ENCODE measurements around the gene SPZ1. TPM values are rescaled to one million over a fixed set of nuclear protein-coding genes. Genes with fewer than 3 reads are reported as not detected.

SPZ1 gene
- total RNA-seq, 1 donor from 2014 or later: not detected

DNA sequence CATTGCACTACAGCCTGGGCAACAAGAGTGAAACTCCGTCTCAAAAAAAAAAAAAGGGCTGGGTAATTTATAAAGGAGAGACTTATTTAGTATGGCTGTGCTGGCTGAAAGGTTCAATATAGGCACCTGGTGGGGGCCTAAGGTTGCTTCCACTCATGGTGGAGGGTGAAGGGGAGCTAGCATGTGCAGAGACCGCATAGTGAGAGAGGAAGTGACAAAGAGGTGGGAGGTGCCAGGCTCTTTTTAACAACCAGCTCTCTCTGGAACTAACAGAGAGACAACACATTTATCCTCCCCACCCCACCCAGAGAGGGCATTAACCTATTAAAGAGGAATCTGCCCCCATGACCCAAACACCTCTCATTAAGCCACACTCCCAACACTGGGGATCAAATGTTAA is 35.1 kb upstream of the SPZ1 start:
- H3K36me3 Mint-ChIP-seq: no peaks in the 10 kb centered on the region
- DNase-seq (ENCODE audit: low spot score): no peak
- peaks cover 4% of the 10 kb centered on the region for H3K4me1 Mint-ChIP-seq
- no peak overlapping the region for H3K9ac ChIP-seq
- H3F3A ChIP-seq (ENCODE audit: low read depth): no peaks in the 10 kb centered on the region
- peaks cover 7% of the 10 kb centered on the region for H3K4me1 ChIP-seq
- no peaks in the 10 kb centered on the region for H3K79me2 ChIP-seq (ENCODE audit: low read depth)
- TF ChIP-seq, protein P1, sequence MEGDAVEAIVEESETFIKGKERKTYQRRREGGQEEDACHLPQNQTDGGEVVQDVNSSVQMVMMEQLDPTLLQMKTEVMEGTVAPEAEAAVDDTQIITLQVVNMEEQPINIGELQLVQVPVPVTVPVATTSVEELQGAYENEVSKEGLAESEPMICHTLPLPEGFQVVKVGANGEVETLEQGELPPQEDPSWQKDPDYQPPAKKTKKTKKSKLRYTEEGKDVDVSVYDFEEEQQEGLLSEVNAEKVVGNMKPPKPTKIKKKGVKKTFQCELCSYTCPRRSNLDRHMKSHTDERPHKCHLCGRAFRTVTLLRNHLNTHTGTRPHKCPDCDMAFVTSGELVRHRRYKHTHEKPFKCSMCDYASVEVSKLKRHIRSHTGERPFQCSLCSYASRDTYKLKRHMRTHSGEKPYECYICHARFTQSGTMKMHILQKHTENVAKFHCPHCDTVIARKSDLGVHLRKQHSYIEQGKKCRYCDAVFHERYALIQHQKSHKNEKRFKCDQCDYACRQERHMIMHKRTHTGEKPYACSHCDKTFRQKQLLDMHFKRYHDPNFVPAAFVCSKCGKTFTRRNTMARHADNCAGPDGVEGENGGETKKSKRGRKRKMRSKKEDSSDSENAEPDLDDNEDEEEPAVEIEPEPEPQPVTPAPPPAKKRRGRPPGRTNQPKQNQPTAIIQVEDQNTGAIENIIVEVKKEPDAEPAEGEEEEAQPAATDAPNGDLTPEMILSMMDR (IDR thresholded peaks at IDR 0.05): no peak
- TF ChIP-seq EZH2phosphoT487 (IDR thresholded peaks at IDR 0.05): no peak
- TF ChIP-seq EZH2 (IDR thresholded peaks at IDR 0.05): no peak
- H3K27me3 Mint-ChIP-seq (ENCODE audit: insufficient read depth, low read depth): peaks cover 7% of the 10 kb centered on the region
- no peaks in the 10 kb centered on the region for H3K9me3 ChIP-seq (ENCODE audit: low read depth)
- H3K27ac Mint-ChIP-seq: no peak overlapping the region
- no peaks in the 10 kb centered on the region for H4K20me1 ChIP-seq (ENCODE audit: low read depth)
- peak overlapping the region; percentile 96 for H2AFZ ChIP-seq (replicated peaks)
- no peak overlapping the region for H3K27ac ChIP-seq
- peak overlapping the region; percentile 39 for H3K4me2 ChIP-seq
- H3K9me3 Mint-ChIP-seq: no peaks in the 10 kb centered on the region
- no peaks in the 10 kb centered on the region for H3K27me3 ChIP-seq
- H3K4me3 ChIP-seq: no peak overlapping the region
- no peaks in the 10 kb centered on the region for H3K36me3 ChIP-seq
- no peak overlapping the region for H3K4me3 Mint-ChIP-seq

DNA sequence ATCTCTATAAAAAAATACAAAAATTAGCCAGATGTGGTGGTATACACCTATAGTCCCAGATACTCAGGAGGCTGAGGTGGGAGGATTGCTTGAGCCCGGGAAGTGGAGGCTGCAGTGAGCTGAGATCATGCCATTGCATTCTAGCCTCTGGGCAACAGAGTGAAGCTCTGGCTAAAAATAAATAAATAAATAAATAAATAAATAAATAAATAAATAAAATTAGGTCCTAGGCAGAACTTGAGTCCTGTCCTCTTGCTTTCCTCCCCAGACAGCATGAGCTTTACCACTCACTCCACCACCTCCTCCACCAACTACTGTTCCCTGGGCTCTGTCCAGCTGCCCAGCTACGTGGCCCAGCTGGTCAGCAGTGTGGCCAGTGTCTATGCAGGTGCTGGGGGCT is 31.6 kb upstream of the SPZ1 start:
- Histone ChIP-seq H3K9ac (no peak overlapping the region), H3K36me3 (no peaks in the 10 kb centered on the region), H3K79me2 (ENCODE audit: low read depth) (no peaks in the 10 kb centered on the region), H3K4me3 (no peak overlapping the region), H3K9me3 (ENCODE audit: low read depth) (no peaks in the 10 kb centered on the region), H3K27ac (no peak overlapping the region), H3K4me1 (peaks cover 7% of the 10 kb centered on the region), H2AFZ (replicated peaks) (no peak overlapping the region), H3F3A (ENCODE audit: low read depth) (no peaks in the 10 kb centered on the region), H4K20me1 (ENCODE audit: low read depth) (no peaks in the 10 kb centered on the region), H3K4me2 (no peak overlapping the region), H3K27me3 (no peaks in the 10 kb centered on the region)
- DNase-seq (ENCODE audit: low spot score): no peak
- Mint-ChIP-seq H3K9me3 (no peaks in the 10 kb centered on the region), H3K4me3 (no peak overlapping the region), H3K4me1 (peaks cover 4% of the 10 kb centered on the region), H3K27ac (no peak overlapping the region), H3K36me3 (no peaks in the 10 kb centered on the region), H3K27me3 (ENCODE audit: insufficient read depth, low read depth) (peaks cover 5% of the 10 kb centered on the region)
- TF ChIP-seq, protein P1 (IDR thresholded peaks at IDR 0.05): no peak
- TF ChIP-seq EZH2 (IDR thresholded peaks at IDR 0.05) (no peak), EZH2phosphoT487 (IDR thresholded peaks at IDR 0.05) (no peak)

DNA sequence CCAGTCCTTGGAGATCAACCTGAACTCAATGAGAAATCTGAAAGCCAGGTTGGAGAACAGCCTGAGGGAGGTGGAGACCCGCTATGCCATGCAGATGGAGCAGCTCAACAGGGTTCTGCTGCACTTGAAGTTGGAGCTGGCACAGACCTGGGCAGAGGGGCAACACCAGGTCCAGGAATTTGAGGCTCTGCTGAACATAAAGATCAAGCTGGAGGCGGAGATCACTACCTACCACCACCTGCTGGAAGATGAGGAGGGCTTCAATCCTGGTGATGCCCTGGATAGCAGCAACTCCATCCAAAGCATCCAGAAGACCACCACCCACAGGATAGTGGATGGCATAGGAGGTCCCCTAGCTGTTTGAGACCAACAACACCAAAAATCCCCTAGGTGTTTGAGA is 30.5 kb upstream of the SPZ1 start:
- Mint-ChIP-seq H3K4me1 (peaks cover 4% of the 10 kb centered on the region), H3K36me3 (no peaks in the 10 kb centered on the region), H3K4me3 (no peak overlapping the region), H3K9me3 (no peaks in the 10 kb centered on the region), H3K27ac (peak overlapping the region; percentile 29), H3K27me3 (ENCODE audit: insufficient read depth, low read depth) (peaks cover 5% of the 10 kb centered on the region)
- TF ChIP-seq EZH2 (IDR thresholded peaks at IDR 0.05): no peak
- TF ChIP-seq EZH2phosphoT487 (IDR thresholded peaks at IDR 0.05): no peak
- TF ChIP-seq, protein P1 (IDR thresholded peaks at IDR 0.05): no peak
- H3K4me2 ChIP-seq: no peak overlapping the region
- peaks cover 7% of the 10 kb centered on the region for H3K4me1 ChIP-seq
- no peaks in the 10 kb centered on the region for H3F3A ChIP-seq (ENCODE audit: low read depth)
- no peaks in the 10 kb centered on the region for H3K36me3 ChIP-seq
- H4K20me1 ChIP-seq (ENCODE audit: low read depth): no peaks in the 10 kb centered on the region
- no peak overlapping the region for H3K9ac ChIP-seq
- H2AFZ ChIP-seq (replicated peaks): no peak overlapping the region
- no peak for DNase-seq (ENCODE audit: low spot score)
- no peaks in the 10 kb centered on the region for H3K9me3 ChIP-seq (ENCODE audit: low read depth)
- no peaks in the 10 kb centered on the region for H3K79me2 ChIP-seq (ENCODE audit: low read depth)
- no peaks in the 10 kb centered on the region for H3K27me3 ChIP-seq
- no peak overlapping the region for H3K27ac ChIP-seq
- H3K4me3 ChIP-seq: no peak overlapping the region

Data from neural progenitor cell (in vitro differentiated cells).